C4-2B (cell line): ENCODE data around the gene OVOL2.

ENCODE experiments used
- H3K27ac ChIP-seq: fragments of 450-650 bp; 2 replicates; pipeline ENCODE4 v1.5.1; 2017
- CTCF ChIP-seq: fragments of 450-650 bp; conservative IDR thresholded peaks from 2 replicates; pipeline ENCODE4 v1.5.1; 2017; ENCODE audit warnings: mild to moderate bottlenecking
- ZFX ChIP-seq: fragments of 450-650 bp; IDR thresholded peaks from 2 replicates; pipeline ENCODE4 v1.6.1; 2017

OVOL2 gene

GRCh38 chr20:18072532-18072931, 14.8 kb upstream of the OVOL2 start:
- no peak overlapping the region for H3K27ac ChIP-seq
- TF ChIP-seq CTCF: no peak
- no peak for TF ChIP-seq ZFX

GRCh38 chr20:18066421-18067333, 9.0 kb upstream of the OVOL2 start:
- no peak overlapping the region for H3K27ac ChIP-seq
- TF ChIP-seq ZFX: no peak
- TF ChIP-seq CTCF: peak; percentile 1; the same call in 1 of the 2 replicates

GRCh38 chr20:18063676-18064075, 6.0 kb upstream of the OVOL2 start:
- TF ChIP-seq CTCF: no peak
- TF ChIP-seq ZFX: no peak
- no peak overlapping the region for H3K27ac ChIP-seq

GRCh38 chr20:18059603-18060002, 1.9 kb upstream of the OVOL2 start:
- TF ChIP-seq CTCF (no peak), ZFX (no peak)
- H3K27ac ChIP-seq: no peak overlapping the region

GRCh38 chr20:18058661-18059467, 1.1 kb upstream of the OVOL2 start:
- peak overlapping the region; percentile 85 for H3K27ac ChIP-seq
- TF ChIP-seq ZFX: no peak
- TF ChIP-seq CTCF: no peak

- peak overlapping the region; percentile 85 for H3K27ac ChIP-seq
- TF ChIP-seq CTCF: no peak
- no peak for TF ChIP-seq ZFX
Measured at GRCh38 chr20:18057994-18058349, 256 bp upstream of the OVOL2 start.
